Heart right ventricle (tissue), 16 donors: Measurements from ENCODE around the gene SLC25A44. TPM values are rescaled to one million over a fixed set of nuclear protein-coding genes. Genes with fewer than 3 reads are reported as not detected.
A peak's percentile ranks its signal among the peaks of the same experiment; 100 is the strongest.

Experiments used
- ATAC-seq, 8 donors: fragments of 200-7000 bp; cut with Tn5 transposase; one replicate each; pipeline ENCODE4 v1.9.1; 2020; ENCODE audit warnings: mild to moderate bottlenecking in 8 of 8, moderate library complexity in 8 of 8, moderate number of reproducible peaks in 1 of 8
- DNase-seq, 2 donors: peaks; one replicate each; pipeline ENCODE4 v3.0.0-alpha.2; 2020
- H3K27ac ChIP-seq, 10 donors: fragments of 200-600 bp; sonication (generic) in 2 of 10; one replicate each; pipeline versions ENCODE4 v1.5.0 to v1.8.0; 2020 to 2022; ENCODE audit warnings: mild to moderate bottlenecking in 3 of 10
- H3K27me3 ChIP-seq, 7 donors: fragments of 200-600 bp; one replicate each; pipeline ENCODE4 v1.8.0; 2021 to 2022; ENCODE audit warnings: mild to moderate bottlenecking in 2 of 7
- H3K36me3 ChIP-seq, 9 donors: fragments of 200-600 bp; sonication (generic) in 1 of 9; one replicate each; pipeline versions ENCODE4 v1.5.0 to v1.8.0; 2020 to 2022; ENCODE audit warnings: mild to moderate bottlenecking in 2 of 9
- H3K4me1 ChIP-seq, 9 donors: fragments of 200-600 bp; sonication (generic) in 1 of 9; one replicate each; pipeline versions ENCODE4 v1.5.0 to v1.8.0; 2020 to 2022; ENCODE audit warnings: mild to moderate bottlenecking in 4 of 9
- H3K4me3 ChIP-seq, 10 donors: fragments of 200-600 bp; sonication (generic) in 2 of 10; one replicate each; pipeline versions ENCODE4 v1.5.0 to v1.8.0; 2020 to 2022; ENCODE audit warnings: mild to moderate bottlenecking in 7 of 10, moderate library complexity in 2 of 10
- H3K9me3 ChIP-seq, 11 donors: fragments of 200-600 bp in 10 of 11; sonication (generic) in 2 of 11; one replicate each; pipeline versions ENCODE4 v1.5.0 to v1.8.0; 2013 to 2022; ENCODE audit warnings: mild to moderate bottlenecking in 2 of 11, control low read depth in 1 of 11, moderate library complexity in 1 of 11
- WGBS, 2 donors: extraction: QIAGEN DNeasy Blood & Tissue Kit; methylation state at CpG; one replicate each; pipeline ENCODE4 v1.1.7; 2013; ENCODE audit warnings: inconsistent platforms in 1 of 2; 5-methylcytosine and 5-hydroxymethylcytosine counted together
- intact Hi-C, 10 donors: fragments of 100-400 bp; cut with DNase I; formaldehyde crosslinking; loops; one replicate each; pipeline versions ENCODE4 v1.11.1 to v1.14.2; 2022
- polyA plus RNA-seq, 2 donors: library from polyadenylated mRNA; stranded (reverse); fragments of 200-250 nt; gene quantifications; one replicate each; pipeline ENCODE4 v1.2.3, GENCODE V29; 2013
- total RNA-seq, 10 donors: library from RNA; stranded (reverse); fragmentation: NEBNext Ultra II Directional in 3 of 10; extraction: Animal tissue kit (Norgen Biotek cat#: 25700) in 3 of 10; gene quantifications; one replicate each; pipeline versions ENCODE4 v1.2.1 to v1.2.4, GENCODE V29; 2021 to 2023
- TF ChIP-seq, protein P1 (sequence below), 9 donors: fragments of 200-600 bp; sonication (generic) in 2 of 9; IDR thresholded peaks; one replicate each; pipeline versions ENCODE4 v1.5.0 to v1.8.0; 2021 to 2022; ENCODE audit warnings: antibody characterized with exemption in 9 of 9, mild to moderate bottlenecking in 5 of 9, moderate library complexity in 1 of 9
- donor health status: Arrhythmogenic right ventricular cardiomyopathy.
- donor health status: ischemic (EF 13 %, LVEDD 7.1; RV severe dilation, severe dysfunction).
- donor health status: healthy with polysubstance abuse.
- donor health status: DM: no; HTN: yes; CAD: no.
- donor health status: DM: no; HTN: no; CAD: no.
- donor health status: ischemic (EF 25% LVEDD 6.9; RV normal size, moderate dysfunction).
- donor health status: ischemic (EF 25% LVEDD 5.7; RV mildly dilated, moderate dysfunction).
- donor health status: healthy.
- donor health status: DM: yes; HTN: yes; CAD: no.
- donor health status: Ischemic cardiomyopathy.
- donor health status: ischemic (EF 35%, LVEDD 5.7; RV mildly dilated, moderate dysfunction).
- donor health status: nonischemic (EF 11% LVEDD 7.7; RV severe dilation, severe dysfunction).
- donor health status: DM: yes; HTN: yes; CAD: no.
- donor health status: PGD.
- donor health status: ischemic (EF 29% LVEDD 5.4; RV normal size, mild dysfunction).
- donor health status: nonischemic (EF 23%, LVEDD 6.1; RV moderate dilation, normal function).

The SLC25A44 gene
- total and polyA plus RNA-seq, 12 donors = 7.0 to 26.0 (median 19.0) TPM

DNA sequence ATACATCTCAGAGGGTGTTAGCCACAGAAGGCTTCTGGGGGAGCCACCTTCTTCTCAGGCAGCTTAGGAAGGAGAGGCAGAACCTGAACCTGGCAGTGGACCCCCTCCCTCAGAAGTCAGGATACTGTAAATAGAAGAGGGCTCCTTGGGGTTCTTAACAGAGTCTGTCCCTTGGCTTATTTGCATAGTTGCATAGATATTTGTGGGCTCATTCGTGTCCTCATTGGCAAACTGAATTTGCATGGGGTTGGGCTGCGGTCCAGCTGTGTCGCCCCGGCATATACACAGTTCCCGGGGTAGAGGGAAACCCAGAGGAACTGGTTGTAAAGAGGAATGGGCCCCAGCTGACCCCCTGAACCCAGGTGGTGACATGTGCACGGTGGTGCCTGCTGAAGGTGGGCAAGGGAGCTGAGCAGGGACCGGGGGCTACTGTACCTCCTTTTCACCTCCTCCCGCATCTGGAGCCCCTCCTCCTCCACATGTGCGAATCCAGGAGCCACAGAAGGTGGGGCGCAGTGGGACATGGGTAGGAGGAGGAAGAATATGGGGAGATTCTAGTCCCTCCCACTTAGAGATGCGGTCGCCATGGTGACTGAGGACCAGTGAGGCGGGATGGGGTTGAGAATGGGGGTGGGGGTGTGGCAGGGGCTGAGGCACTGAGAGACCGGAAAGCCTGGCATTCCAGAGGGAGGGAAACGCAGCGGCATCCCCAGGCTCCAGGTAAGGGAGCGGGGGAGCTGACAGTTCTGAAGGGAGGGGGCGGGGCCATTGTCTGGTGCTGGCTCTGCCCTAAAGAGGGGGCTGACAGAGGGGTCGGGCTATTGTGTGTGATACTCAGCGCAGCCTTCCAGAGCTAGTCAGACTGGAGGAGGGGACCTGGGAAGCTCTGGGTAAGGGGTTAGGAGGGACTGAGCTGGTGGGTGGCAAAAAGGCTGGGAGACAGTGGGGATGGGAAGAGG lies 44.3 kb upstream of the SLC25A44 start:
- DNase-seq (no peak), ATAC-seq (no peak)
- TF ChIP-seq, protein P1, sequence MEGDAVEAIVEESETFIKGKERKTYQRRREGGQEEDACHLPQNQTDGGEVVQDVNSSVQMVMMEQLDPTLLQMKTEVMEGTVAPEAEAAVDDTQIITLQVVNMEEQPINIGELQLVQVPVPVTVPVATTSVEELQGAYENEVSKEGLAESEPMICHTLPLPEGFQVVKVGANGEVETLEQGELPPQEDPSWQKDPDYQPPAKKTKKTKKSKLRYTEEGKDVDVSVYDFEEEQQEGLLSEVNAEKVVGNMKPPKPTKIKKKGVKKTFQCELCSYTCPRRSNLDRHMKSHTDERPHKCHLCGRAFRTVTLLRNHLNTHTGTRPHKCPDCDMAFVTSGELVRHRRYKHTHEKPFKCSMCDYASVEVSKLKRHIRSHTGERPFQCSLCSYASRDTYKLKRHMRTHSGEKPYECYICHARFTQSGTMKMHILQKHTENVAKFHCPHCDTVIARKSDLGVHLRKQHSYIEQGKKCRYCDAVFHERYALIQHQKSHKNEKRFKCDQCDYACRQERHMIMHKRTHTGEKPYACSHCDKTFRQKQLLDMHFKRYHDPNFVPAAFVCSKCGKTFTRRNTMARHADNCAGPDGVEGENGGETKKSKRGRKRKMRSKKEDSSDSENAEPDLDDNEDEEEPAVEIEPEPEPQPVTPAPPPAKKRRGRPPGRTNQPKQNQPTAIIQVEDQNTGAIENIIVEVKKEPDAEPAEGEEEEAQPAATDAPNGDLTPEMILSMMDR (IDR thresholded peaks at IDR 0.05) = no peak
- H3K4me3 ChIP-seq = no peak overlapping the region
- peak overlapping the region in 1 of 10 donors; percentile 89 for H3K27ac ChIP-seq
- no peaks in the 10 kb centered on the region for H3K9me3 ChIP-seq
- H3K4me1 ChIP-seq = peaks cover 3 to 80% (median 15%) of the 10 kb centered on the region in 9 donors
- WGBS, 2 donors = 24 to 28% methylated on average over 19 to 20 of the region's 20 CpGs
- H3K27me3 ChIP-seq = peaks cover 0 to 25% (median 20%) of the 10 kb centered on the region in 7 donors
- no peaks in the 10 kb centered on the region for H3K36me3 ChIP-seq
- intact Hi-C loops = loop anchor here in 3 of 10 donors (5.0 kb wide), 3 partner anchors 58 to 168 kb away; no protein-coding TSS in a partner anchor

DNA sequence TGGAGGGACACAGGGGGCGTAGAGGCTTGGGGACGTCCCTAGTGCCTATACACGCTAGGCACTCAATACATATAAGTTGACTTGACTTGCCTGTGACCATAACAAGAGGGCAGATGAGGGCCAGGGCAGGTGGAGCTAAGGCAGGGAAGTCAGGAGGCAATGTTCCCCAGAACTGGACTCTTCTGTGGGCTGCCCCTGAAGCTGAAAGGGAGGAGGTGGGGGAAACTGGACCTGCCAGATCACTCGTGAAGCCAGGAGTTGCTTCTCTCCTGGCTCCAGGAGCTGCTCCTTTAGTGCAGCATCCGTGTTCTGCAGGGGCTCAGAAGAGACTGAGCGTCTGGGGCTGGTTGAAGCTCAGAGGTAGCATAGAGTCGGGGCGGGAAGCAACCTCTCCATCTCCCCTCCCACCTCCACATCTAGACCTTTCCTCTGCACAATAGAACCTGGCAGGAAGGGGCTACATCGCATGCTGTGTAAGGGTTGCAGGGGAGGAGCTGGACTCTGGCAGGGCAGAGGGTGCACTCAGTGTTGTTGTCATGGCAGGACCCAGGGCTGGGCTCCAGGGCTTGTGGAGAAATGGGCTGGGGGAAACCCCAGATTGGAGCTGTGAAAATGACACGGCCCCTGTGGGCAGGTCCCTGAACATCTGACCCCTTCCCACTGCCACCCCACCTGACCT lies 43.4 kb upstream of the SLC25A44 start:
- intact Hi-C loops = loop anchor here in 1 of 10 donors (5.0 kb wide), 1 partner anchor 57 kb away; no protein-coding TSS in a partner anchor
- H3K27ac ChIP-seq = peak overlapping the region in 1 of 10 donors; percentile 67
- WGBS, 2 donors = 49 to 52% methylated on average over 10 of the region's 10 CpGs
- DNase-seq = no peak
- no peak for ATAC-seq
- H3K9me3 ChIP-seq = no peaks in the 10 kb centered on the region
- TF ChIP-seq, protein P1 (IDR thresholded peaks at IDR 0.05) = no peak
- peaks cover 3 to 82% (median 15%) of the 10 kb centered on the region in 9 donors for H3K4me1 ChIP-seq
- H3K4me3 ChIP-seq = no peak overlapping the region
- H3K27me3 ChIP-seq = peaks cover 0 to 25% (median 20%) of the 10 kb centered on the region in 7 donors
- H3K36me3 ChIP-seq = no peaks in the 10 kb centered on the region

- intact Hi-C loops = loop anchor here in 1 of 10 donors (5.0 kb wide), 1 partner anchor 56 kb away; no protein-coding TSS in a partner anchor
- 81 to 90% methylated on average over 6 of the region's 6 CpGs for WGBS, 2 donors
- Histone ChIP-seq H3K4me1 (peaks cover 2 to 81% (median 9%) of the 10 kb centered on the region in 9 donors), H3K9me3 (no peaks in the 10 kb centered on the region), H3K4me3 (no peak overlapping the region), H3K27me3 (peaks cover 0 to 25% (median 20%) of the 10 kb centered on the region in 7 donors), H3K36me3 (no peaks in the 10 kb centered on the region), H3K27ac (peak overlapping the region in 1 of 10 donors; percentile 67)
- TF ChIP-seq, protein P1 (IDR thresholded peaks at IDR 0.05) = no peak
- ATAC-seq = no peak
- DNase-seq = no peak
These were observed 42.7 kb upstream of the SLC25A44 start for GRCh38 chr1:156151093-156151688.

GRCh38 chr1:156152628-156153027 lies 41.3 kb upstream of the SLC25A44 start:
- Histone ChIP-seq H3K27me3 (peaks cover 0 to 25% (median 20%) of the 10 kb centered on the region in 7 donors), H3K9me3 (no peaks in the 10 kb centered on the region), H3K4me3 (no peak overlapping the region), H3K27ac (no peak overlapping the region), H3K36me3 (no peaks in the 10 kb centered on the region), H3K4me1 (peaks cover 0 to 72% (median 0%) of the 10 kb centered on the region in 9 donors)
- ATAC-seq (no peak), DNase-seq (no peak)
- 65 to 72% methylated on average over 5 of the region's 5 CpGs for WGBS, 2 donors
- TF ChIP-seq, protein P1 (IDR thresholded peaks at IDR 0.05) = no peak
- intact Hi-C loops = loop anchor here in 1 of 10 donors (5.0 kb wide), 1 partner anchor 55 kb away; no protein-coding TSS in a partner anchor
